GM21515 (cell line): ENCODE measurements around the gene ADGRL1.

Source experiments
- ATAC-seq: cut with Tn5 transposase; IDR thresholded peaks from one replicate; pipeline ENCODE4 v1.9.1; 2021; ENCODE audit not compliant: unreplicated experiment

ADGRL1 gene

GRCh38 chr19:14114854-14115253 is 91.1 kb downstream of the ADGRL1 start:
- no peak for ATAC-seq

GRCh38 chr19:14114439-14114838 is 91.5 kb downstream of the ADGRL1 start:
- ATAC-seq = no peak

DNA sequence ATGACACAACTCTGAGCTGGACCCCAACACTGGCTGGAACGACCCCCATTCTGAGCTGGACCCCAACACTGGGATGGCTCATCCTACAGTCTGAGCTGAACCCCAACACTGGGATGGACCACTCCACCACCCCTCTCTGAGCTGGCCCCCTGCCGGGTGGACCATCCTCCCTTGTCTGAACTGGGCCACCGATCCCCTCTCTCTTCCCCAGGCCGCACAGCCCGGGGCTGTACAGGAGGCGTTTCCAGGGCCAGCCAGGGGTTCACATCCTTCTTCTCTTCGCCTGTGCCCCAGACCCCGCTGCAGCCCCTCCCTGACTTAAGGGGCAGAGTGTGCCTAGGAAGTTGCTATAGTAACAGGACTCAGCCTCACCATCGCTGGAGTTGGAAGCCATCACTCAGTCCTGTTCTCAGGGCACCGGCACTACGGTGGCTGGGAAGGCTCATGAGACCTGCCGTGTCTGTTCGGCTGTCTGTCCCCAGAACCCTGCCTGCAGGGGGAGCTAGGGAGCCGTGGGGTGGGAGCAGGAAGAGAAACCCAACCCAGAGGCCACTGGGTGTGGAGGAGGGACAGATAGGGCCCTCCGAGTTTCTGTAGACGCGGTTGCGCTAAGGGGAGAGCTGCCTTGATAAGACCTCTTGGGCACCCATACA is 92.1 kb downstream of the ADGRL1 start:
- ATAC-seq = no peak

DNA sequence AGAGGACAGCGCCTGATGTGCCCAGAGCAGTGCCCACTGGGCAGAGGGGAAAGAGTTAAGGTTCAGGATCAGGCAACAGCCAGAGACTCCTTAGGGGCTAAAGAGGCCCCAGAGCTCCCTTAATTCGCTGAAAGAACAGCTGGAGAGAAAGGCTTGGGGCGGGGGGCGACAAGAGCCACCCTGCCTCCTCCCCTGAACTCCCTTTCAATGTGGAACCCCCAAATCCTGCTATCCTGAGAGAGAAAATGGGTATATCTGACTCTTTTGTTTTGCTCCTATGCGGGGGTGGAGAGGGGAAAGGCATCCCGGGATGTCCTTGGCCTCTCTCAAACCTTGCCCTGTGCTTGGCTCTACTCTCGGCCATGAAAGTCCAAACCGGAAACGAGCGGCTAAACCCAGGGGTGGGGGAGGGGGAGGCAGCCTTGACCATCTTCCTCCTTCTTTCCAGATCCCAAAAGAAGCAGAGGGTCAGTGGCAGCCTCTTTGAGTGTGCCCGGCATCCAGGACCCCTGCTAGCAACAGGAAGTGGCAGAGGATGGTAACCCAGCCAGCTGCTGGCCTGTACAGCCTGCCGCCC is 93.1 kb downstream of the ADGRL1 start:
- ATAC-seq = no peak

DNA sequence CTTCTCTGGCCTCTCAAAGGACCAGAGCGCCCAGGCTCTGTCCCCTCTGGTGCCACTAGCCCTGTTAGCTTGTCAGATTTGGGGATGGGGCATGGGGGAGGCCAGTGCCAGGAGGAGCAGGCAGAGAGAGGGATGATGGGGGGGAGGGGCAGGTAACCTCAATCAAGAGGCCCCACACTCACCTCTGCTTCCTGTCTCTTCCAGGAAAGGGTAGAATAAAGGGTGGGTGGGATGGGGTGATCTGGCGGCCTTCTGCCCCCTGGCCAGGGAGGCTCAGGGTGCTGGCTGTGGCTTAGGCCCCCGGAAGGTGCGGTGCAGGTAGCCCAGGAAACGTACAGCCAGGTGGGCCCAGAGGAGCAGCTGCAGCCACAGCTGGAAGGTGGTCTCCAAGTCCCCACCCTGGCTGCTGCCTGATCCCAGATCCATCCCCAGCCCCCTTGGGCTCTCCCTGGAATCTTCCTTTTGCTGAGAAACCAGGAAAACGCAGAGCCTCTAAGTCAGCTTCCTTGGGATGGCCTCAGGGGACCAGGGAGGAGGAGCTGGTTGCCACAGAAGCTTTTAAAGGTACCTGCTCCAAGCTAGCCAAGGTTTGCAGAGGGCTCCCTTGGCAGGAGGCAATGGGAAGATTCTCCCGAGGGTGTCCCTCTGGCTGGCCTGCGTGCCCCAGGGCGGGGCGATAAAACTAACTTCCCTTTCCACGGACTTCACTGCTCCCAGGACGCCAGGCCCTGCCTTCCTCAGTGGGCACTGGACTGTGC is 93.7 kb downstream of the ADGRL1 start:
- no peak for ATAC-seq

DNA sequence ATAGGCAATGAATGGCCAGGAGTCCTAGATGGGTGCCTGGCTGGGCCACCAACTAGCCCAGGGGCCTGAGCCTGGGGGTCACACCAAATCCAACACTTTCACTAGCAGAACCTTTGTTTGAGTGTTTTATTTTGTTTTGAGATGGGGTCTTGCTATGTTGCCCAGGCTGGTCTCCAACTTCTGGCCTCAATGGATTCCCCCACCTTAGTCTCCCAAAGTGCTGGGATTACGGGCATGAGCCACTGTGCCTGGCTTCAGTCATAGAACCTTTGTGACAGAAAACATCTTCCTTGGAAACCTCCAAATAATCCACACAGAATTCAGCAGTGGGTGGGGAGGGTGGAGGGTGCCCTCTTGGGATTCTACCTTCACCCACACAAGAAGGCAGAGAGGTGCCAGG is 94.5 kb downstream of the ADGRL1 start:
- ATAC-seq = no peak

DNA sequence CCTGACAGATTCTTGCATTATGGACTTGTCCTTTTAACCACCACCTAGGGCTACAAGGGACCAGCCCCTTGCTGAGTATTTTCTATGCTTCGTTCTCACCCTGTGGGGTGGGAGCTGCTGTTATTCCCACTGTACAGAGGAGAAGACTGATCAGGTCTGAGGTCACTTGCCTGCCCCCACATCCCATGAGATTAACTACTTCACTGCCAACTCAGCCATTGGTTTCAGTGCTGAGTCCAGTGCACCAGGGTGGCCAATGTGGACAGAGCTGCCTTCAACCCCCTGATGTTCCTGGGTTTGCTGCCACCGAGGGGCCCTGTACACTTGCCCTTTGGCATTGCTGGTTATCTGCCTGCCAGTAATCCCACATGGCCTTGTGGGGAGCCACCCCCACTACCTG is 95.3 kb downstream of the ADGRL1 start:
- ATAC-seq = no peak

GRCh38 chr19:14107581-14108461 is 98.1 kb downstream of the ADGRL1 start:
- no peak for ATAC-seq

- no peak for ATAC-seq
Measured at GRCh38 chr19:14106840-14107239, 99.1 kb downstream of the ADGRL1 start.

GRCh38 chr19:14105680-14106079 is 100.3 kb downstream of the ADGRL1 start:
- no peak for ATAC-seq

DNA sequence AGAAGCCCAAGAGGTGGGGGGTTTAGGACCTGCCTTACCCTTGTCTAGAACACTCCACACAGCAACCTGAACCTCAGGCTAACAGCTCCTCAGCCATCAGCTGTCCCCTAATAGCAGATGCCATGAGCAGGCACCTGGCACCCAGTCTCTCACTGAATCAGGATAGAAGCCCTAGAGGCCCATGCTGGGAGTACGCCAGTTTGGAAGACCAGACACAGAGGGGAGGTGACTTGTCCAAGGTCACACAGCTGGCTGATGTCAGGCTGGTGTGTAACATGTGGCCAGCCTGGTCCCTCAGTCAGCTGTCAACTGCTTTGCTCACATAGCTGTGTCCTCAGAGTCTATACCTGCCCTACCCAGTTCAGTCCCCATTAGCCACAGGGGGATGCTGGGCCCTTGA is 102.7 kb downstream of the ADGRL1 start:
- ATAC-seq = no peak

DNA sequence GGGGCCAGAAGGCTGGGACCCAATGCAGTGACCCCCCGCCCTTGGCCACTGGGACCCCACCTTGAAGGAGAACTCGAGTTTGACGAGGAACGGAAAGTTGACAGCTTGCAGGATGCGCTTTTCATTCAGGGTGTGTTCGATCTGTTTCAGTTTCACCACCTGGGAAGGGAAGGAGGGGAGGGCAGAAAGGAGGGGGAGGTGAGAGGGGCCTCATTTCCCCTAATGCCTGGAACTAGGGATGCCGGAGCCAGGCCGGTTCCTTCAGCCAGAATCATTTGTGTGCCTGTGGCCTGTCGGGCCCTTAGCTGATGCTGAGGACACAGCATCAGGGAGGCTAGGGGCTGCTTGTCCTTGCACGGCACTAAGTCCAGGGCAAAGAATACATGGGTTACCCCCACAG is 103.2 kb downstream of the ADGRL1 start:
- no peak for ATAC-seq

DNA sequence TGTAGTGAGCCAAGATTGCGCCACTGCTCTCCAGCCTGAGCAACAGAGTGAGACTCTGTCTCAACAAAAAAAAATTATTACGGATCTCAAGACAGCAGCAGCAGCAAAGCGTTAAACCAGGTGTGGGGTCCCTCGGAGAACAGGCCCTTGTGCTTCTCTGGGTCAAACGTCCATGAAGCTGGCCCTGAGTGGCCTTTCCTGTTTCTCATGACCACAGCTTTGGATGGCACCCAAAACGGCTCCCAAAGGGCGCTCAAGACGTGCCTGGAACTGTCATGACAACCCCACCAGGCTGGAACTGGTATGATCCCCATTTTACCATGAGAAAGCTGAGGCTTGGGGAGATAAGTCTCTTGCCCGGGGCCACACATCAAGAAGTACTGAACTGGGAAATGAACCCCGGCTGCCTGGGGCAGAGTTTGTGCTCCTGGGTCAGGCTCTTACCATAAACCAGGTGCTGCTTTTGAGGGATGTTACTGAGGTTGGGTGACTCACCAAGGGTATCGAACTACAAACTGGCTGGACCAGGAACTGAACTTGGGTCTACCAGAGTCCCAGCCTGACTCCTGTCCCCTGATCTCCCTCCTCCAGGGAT is 103.8 kb downstream of the ADGRL1 start:
- no peak for ATAC-seq

GRCh38 chr19:14101003-14101545 is 104.9 kb downstream of the ADGRL1 start:
- ATAC-seq = no peak
